K562 (cell line): ENCODE measurements around the gene ARHGEF6. TPM values are rescaled to one million over a fixed set of nuclear protein-coding genes. Genes with fewer than 3 reads are reported as not detected.

ENCODE experiments used
- ATAC-seq: fragments of 200-7000 bp; cut with Tn5 transposase; 3 replicates; pipeline ENCODE4 v1.9.1; 2020; ENCODE audit warnings: moderate library complexity
- BruUV-seq: library from RNA; stranded (reverse); fragments of 400-500 nt; replicated peaks from 2 replicates; lab custom pipeline; 2021; lab: Mats Ljungman, UMichigan
- CTCF ChIA-PET: fragments of 300-600 bp; formaldehyde crosslinking; extraction: SDS; loops from one replicate; lab custom pipeline; 2021; ENCODE audit warnings: low intra/inter-chr PET ratio; lab: Yijun Ruan, JAX
- POLR2A ChIA-PET: fragments of 300-600, 350-650 bp; sonication (Branson Sonifier 250); formaldehyde crosslinking; extraction: SDS; loops from one replicate; lab custom pipeline; 2021; ENCODE audit warnings: antibody characterized with exemption, inconsistent platforms; lab: Yijun Ruan, JAX
- DNase-seq, 4 experiments: peaks; one replicate each; pipeline versions ENCODE4 v3.0.0 to v3.0.0-alpha.2; 2011 to 2018; ENCODE audit warnings: low spot score in 3 of 4, mixed read lengths in 3 of 4; ENCODE audit errors: extremely low read depth in 1 of 4
- FAIRE-seq: peaks from 2 replicates; lab custom pipeline; 2011; peaks lifted over from hg19 to GRCh38; lab: Jason Lieb, UNC
- H2AFZ ChIP-seq: 2 replicates; pipeline ENCODE4 v1.6.0; 2011; ENCODE audit warnings: low read depth, low read length, control low read depth, inconsistent platforms
- H3K27ac ChIP-seq: fragments of 200-600 bp; 3 replicates; pipeline ENCODE4 v1.8.0; 2011; ENCODE audit warnings: low read depth, mild to moderate bottlenecking, control low read depth, inconsistent platforms, low read length, moderate library complexity, mixed read lengths; ENCODE audit errors: extremely low read depth
- H3K27me3 ChIP-seq, 2 experiments: fragments of 300-600 bp in 1 of 2; 2 replicates in 1 of 2; 3 replicates in 1 of 2; pipeline versions ENCODE4 v1.6.0 to v1.8.0; 2011; ENCODE audit warnings: inconsistent platforms in 2 of 2, low read length in 2 of 2, mild to moderate bottlenecking in 1 of 2, mixed read lengths in 1 of 2, moderate library complexity in 1 of 2; ENCODE audit not compliant: control insufficient read depth in 2 of 2, insufficient read depth in 2 of 2
- H3K36me3 ChIP-seq: fragments of 300-600 bp; 3 replicates; pipeline ENCODE4 v1.8.0; 2011; ENCODE audit warnings: mild to moderate bottlenecking, low read length, inconsistent platforms; ENCODE audit not compliant: control insufficient read depth, insufficient read depth
- H3K4me1 ChIP-seq, 2 experiments: fragments of 200-600 bp in 1 of 2; replicated peaks in 1 of 2; 2 replicates in 1 of 2; 3 replicates in 1 of 2; pipeline versions ENCODE4 v1.5.1 to v1.8.0; 2011; ENCODE audit warnings: inconsistent platforms in 2 of 2, low read length in 2 of 2, mild to moderate bottlenecking in 1 of 2, mixed read lengths in 1 of 2, moderate library complexity in 1 of 2; ENCODE audit not compliant: control insufficient read depth in 2 of 2, insufficient read depth in 2 of 2
- H3K4me2 ChIP-seq: 2 replicates; pipeline ENCODE4 v1.6.1; 2011; ENCODE audit warnings: low read length, control low read depth, inconsistent platforms, mixed read lengths; ENCODE audit not compliant: insufficient read depth
- H3K4me3 ChIP-seq: fragments of 200-600 bp; sonication (generic), shearing (Covaris generic); 2 replicates; pipeline ENCODE4 v1.5.1; 2016; ENCODE audit warnings: control low read depth, inconsistent platforms
- H3K79me2 ChIP-seq: fragments of 200-600 bp; 3 replicates; pipeline ENCODE4 v1.8.0; 2011; ENCODE audit warnings: low read length, inconsistent platforms; ENCODE audit not compliant: control insufficient read depth, insufficient read depth
- H3K9ac ChIP-seq, 2 experiments: 2 replicates each; pipeline versions ENCODE4 v1.6.0 to v1.6.1; 2011; ENCODE audit warnings: low read depth in 2 of 2, low read length in 2 of 2, control low read depth in 1 of 2, inconsistent platforms in 1 of 2, mild to moderate bottlenecking in 1 of 2, mixed read lengths in 1 of 2; ENCODE audit not compliant: insufficient read depth in 1 of 2
- H3K9me1 ChIP-seq: one replicate; pipeline ENCODE4 v1.6.0; 2011; ENCODE audit warnings: inconsistent platforms, mild to moderate bottlenecking, low read length, moderate library complexity; ENCODE audit not compliant: control insufficient read depth, insufficient read depth
- H3K9me3 ChIP-seq: replicated peaks from 2 replicates; pipeline ENCODE4 v1.5.1; 2011; ENCODE audit warnings: low read depth, low read length, inconsistent platforms; ENCODE audit not compliant: control insufficient read depth, insufficient read depth
- H4K20me1 ChIP-seq: replicated peaks from 2 replicates; pipeline ENCODE4 v1.6.1; 2011; ENCODE audit warnings: low read length, inconsistent platforms, mixed read lengths; ENCODE audit not compliant: control insufficient read depth, insufficient read depth
- ATF3 ChIP-seq, 2 experiments: fragments of 450-650 bp in 1 of 2; sonication (generic) in 1 of 2; formaldehyde crosslinking in 1 of 2; IDR thresholded peaks in 1 of 2; conservative IDR thresholded peaks in 1 of 2; 2 replicates each; pipeline versions ENCODE4 v1.6.1 to v1.8.1; 2016 to 2023; ENCODE audit warnings: mild to moderate bottlenecking in 2 of 2, moderate library complexity in 2 of 2, inconsistent platforms in 1 of 2, missing genetic modification reagents in 1 of 2
- CEBPB ChIP-seq: fragments of 450-650 bp; IDR thresholded peaks from 2 replicates; pipeline ENCODE4 v1.6.1; 2016; ENCODE audit warnings: missing genetic modification characterization, missing compliant biosample characterization
- POLR3G ChIP-seq: IDR thresholded peaks from 2 replicates; pipeline ENCODE4 v1.6.1; 2011; ENCODE audit not compliant: insufficient read length, insufficient replicate concordance; ENCODE audit errors: extremely low read depth
- RBM14 ChIP-seq: fragments of 200-400 bp; formaldehyde crosslinking; IDR thresholded peaks from 2 replicates; pipeline ENCODE4 v1.6.1; 2018; ENCODE audit warnings: low read depth, mild to moderate bottlenecking, low read length, moderate library complexity, borderline replicate concordance; ENCODE audit not compliant: insufficient read depth
- SIN3A ChIP-seq, 2 experiments: fragments of 150-350 bp in 1 of 2; IDR thresholded peaks; 2 replicates each; pipeline ENCODE4 v1.6.1; 2011 to 2016; ENCODE audit warnings: borderline replicate concordance in 2 of 2, low read depth in 2 of 2, low read length in 2 of 2, mild to moderate bottlenecking in 2 of 2, moderate library complexity in 2 of 2; ENCODE audit not compliant: control insufficient read depth in 1 of 2
- SIRT6 ChIP-seq: IDR thresholded peaks from one replicate; pipeline ENCODE4 v1.6.1; 2012; ENCODE audit warnings: low read depth, mild to moderate bottlenecking, control low read depth, inconsistent platforms, low read length, moderate library complexity
- SLC30A9 ChIP-seq: fragments of 250-450 bp; sonication (Bioruptor Pico); IDR thresholded peaks from 2 replicates; pipeline ENCODE4 v1.8.0; 2022; ENCODE audit warnings: mild to moderate bottlenecking, moderate library complexity
- SMAD3 ChIP-seq: fragments of 450-650 bp; formaldehyde crosslinking; conservative IDR thresholded peaks from 2 replicates; pipeline ENCODE4 v1.4.0; 2020; ENCODE audit warnings: mild to moderate bottlenecking
- TCF15 ChIP-seq: fragments of 250-450 bp; sonication (Bioruptor Pico); IDR thresholded peaks from 2 replicates; pipeline ENCODE4 v1.8.0; 2022; ENCODE audit warnings: moderate library complexity, mild to moderate bottlenecking, inconsistent platforms
- TRIM24 ChIP-seq, 2 experiments: fragments of 450-650 bp; IDR thresholded peaks; 2 replicates each; pipeline ENCODE4 v1.6.1; 2016
- ZNF318 ChIP-seq, 2 experiments: fragments of 450-650 bp; IDR thresholded peaks; 2 replicates each; pipeline ENCODE4 v1.6.1; 2016; ENCODE audit warnings: mild to moderate bottlenecking in 2 of 2, borderline replicate concordance in 1 of 2, low read depth in 1 of 2, moderate library complexity in 1 of 2
- WGBS: fragments of 100-300 bp; shearing (Covaris generic); methylation state at CpG from one replicate; pipeline ENCODE4 v1.1.6; 2016; ENCODE audit warnings: low coverage, mixed read lengths; ENCODE audit not compliant: insufficient coverage; ENCODE audit errors: missing lambda C conversion rate; 5-methylcytosine and 5-hydroxymethylcytosine counted together
- in situ Hi-C: fragments of 300-500 bp; cut with MboI; formaldehyde crosslinking; loops from 4 replicates; pipeline ENCODE4 v1.15.0; 2018; ENCODE audit warnings: inconsistent platforms, mixed read lengths
- intact Hi-C: fragments of 100-400 bp; cut with micrococcal nuclease; formaldehyde crosslinking; loops from 2 replicates; pipeline ENCODE4 v1.14.2; 2022
- polyA plus RNA-seq, 8 experiments: library from polyadenylated mRNA; depleted of rRNA in 4 of 8; stranded (reverse) in 5 of 8; unstranded in 3 of 8; fragments of >200 nt; fragmentation: Nextera tagmentation in 2 of 8; fragmentation: Illumina TruSeq in 1 of 8; extraction: Ambion mirVana in 2 of 8; extraction: Trizol in 1 of 8; gene quantifications; 2 replicates each; pipeline versions ENCODE4 v1.2.1 to v1.2.3, GENCODE V29; 2011 to 2014; ENCODE audit warnings: inconsistent platforms in 1 of 8, missing spikeins in 1 of 8
- total RNA-seq, 7 experiments: library from RNA; depleted of rRNA in 6 of 7; stranded (reverse); fragments of >200 nt in 6 of 7; fragmentation: Illumina TruSeq in 2 of 7; extraction: Trizol in 2 of 7; gene quantifications; 2 replicates each; pipeline versions ENCODE4 v1.2.1 to v1.2.3, GENCODE V29; 2011 to 2021; ENCODE audit warnings: low replicate concordance in 1 of 7

Gene ARHGEF6
- total and polyA plus RNA-seq, 9 of the 15 experiments (the other 6 are each of a cell fraction or from before 2014, with no cell fraction given): 2.9 to 22.1 (median 13.3) TPM

GRCh38 chrX:136802515-136802914, 21.8 kb upstream of the ARHGEF6 start:
- no peaks in the 10 kb centered on the region for H3K36me3 ChIP-seq
- H3K27ac ChIP-seq: no peak overlapping the region
- DNase-seq (no peak), ATAC-seq (no peak), FAIRE-seq (no peak)
- POLR2A ChIA-PET: interaction anchor here (1.4 kb wide), 1 partner anchor 9 kb away, joined by 4 read pairs; no protein-coding TSS in a partner anchor
- H2AFZ ChIP-seq: no peak overlapping the region
- BruUV-seq: no TSS peak
- H3K4me1 ChIP-seq: no peaks in the 10 kb centered on the region
- CTCF ChIA-PET: no interaction called here
- in situ Hi-C loops (no loop called here), intact Hi-C loops (no loop called here)
- H3K4me3 ChIP-seq: no peak overlapping the region
- H3K9me3 ChIP-seq: no peaks in the 10 kb centered on the region
- H3K27me3 ChIP-seq: no peaks in the 10 kb centered on the region
- H3K9me1 ChIP-seq: no peaks in the 10 kb centered on the region
- H4K20me1 ChIP-seq: no peaks in the 10 kb centered on the region
- no peak overlapping the region for H3K9ac ChIP-seq
- WGBS: 38% methylated on average over 2 of the region's 2 CpGs
- no peaks in the 10 kb centered on the region for H3K79me2 ChIP-seq
- no peak overlapping the region for H3K4me2 ChIP-seq
- TF ChIP-seq SIRT6: no peak
- no peak for TF ChIP-seq TCF15 (CRISPR knock-in tag)
- TF ChIP-seq ZNF318 (IDR thresholded peaks at IDR 0.05; ENCODE audit: borderline replicate concordance in 1 of 2, low read depth in 1 of 2): no peak
- TF ChIP-seq SMAD3 (CRISPR knock-in tag): no peak
- no peak for TF ChIP-seq RBM14
- TF ChIP-seq ATF3 (IDR thresholded peaks at IDR 0.05): peak; percentile 42; the same call in 1 of the 2 replicates
- no peak for TF ChIP-seq ATF3 (CRISPR knock-in tag; conservative IDR thresholded peaks at IDR 0.05)
- TF ChIP-seq CEBPB (tag): peak; percentile 58
- no peak for TF ChIP-seq POLR3G
- no peak for TF ChIP-seq SLC30A9 (CRISPR knock-in tag)
- no peak for TF ChIP-seq SIN3A (IDR thresholded peaks at IDR 0.05; ENCODE audit: borderline replicate concordance in 2 of 2, control insufficient read depth in 1 of 2, low read depth in 2 of 2, low read length in 2 of 2)
- no peak for TF ChIP-seq TRIM24 (IDR thresholded peaks at IDR 0.05)
